GM12872 (cell line): ENCODE measurements around the gene RFTN1.

Source experiments
- TF ChIP-seq, protein P1 (sequence below): IDR thresholded peaks from 3 replicates; pipeline ENCODE4 v1.5.1; 2011; ENCODE audit warnings: low read depth, mild to moderate bottlenecking, low read length, moderate library complexity; ENCODE audit not compliant: insufficient read depth

Gene RFTN1

DNA sequence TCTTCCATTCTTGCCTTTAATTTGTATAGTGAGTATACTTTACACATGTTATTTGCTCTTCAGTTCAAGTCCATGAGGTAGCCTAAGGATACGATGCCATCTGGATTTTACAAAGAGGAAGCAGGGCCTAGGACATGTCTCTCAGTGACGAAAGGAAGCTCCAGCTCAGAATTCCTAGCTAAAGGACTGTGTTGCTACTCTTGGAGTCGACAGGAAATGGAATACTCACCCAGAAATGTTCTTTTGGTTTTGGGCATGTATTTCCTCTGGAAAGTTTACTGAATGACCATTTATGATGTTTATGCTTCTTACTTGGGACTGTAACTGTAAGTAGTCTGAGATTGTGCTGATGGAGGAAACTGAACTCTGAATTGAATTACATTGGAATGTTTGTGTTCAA lies 236.0 kb downstream of the RFTN1 start:
- TF ChIP-seq, protein P1, sequence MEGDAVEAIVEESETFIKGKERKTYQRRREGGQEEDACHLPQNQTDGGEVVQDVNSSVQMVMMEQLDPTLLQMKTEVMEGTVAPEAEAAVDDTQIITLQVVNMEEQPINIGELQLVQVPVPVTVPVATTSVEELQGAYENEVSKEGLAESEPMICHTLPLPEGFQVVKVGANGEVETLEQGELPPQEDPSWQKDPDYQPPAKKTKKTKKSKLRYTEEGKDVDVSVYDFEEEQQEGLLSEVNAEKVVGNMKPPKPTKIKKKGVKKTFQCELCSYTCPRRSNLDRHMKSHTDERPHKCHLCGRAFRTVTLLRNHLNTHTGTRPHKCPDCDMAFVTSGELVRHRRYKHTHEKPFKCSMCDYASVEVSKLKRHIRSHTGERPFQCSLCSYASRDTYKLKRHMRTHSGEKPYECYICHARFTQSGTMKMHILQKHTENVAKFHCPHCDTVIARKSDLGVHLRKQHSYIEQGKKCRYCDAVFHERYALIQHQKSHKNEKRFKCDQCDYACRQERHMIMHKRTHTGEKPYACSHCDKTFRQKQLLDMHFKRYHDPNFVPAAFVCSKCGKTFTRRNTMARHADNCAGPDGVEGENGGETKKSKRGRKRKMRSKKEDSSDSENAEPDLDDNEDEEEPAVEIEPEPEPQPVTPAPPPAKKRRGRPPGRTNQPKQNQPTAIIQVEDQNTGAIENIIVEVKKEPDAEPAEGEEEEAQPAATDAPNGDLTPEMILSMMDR, result no peak

DNA sequence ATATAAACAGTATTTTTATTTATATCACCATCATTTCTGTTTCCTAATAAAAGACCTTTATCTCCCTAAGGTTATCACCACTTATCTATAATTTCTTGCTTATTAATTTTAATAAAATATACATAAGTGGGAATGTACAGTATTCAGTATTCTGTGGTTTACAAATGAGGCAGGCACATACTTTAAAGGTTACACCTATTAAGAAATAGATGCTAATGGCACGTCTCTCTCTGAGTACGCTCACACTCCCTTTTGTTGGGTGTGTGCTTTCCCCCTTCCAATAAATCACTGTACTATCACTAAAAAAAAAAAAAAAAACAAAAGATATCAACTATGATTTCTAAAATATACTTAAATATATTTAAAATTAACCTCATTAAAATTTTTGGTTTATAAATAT lies 239.6 kb downstream of the RFTN1 start:
- TF ChIP-seq, protein P1, result no peak

DNA sequence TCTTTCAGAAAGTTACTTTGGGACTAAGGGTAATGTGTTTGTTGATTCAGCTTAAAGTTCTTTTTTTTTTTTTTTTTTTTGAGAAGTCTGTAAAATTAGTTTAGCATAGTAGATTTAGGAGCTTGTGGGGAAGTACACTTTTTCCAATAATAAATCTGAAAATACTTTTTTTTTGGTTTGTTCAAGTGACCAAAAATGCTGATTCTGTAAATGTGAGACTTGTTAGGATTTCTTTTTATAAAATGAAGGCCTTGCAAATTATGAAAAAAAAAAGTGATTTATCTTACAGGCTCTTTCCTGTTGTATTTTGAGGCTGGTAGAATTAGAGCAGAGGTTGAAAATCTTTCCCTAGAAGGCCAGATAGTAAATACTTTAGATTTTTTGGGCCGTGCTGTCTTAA lies 240.9 kb downstream of the RFTN1 start:
- TF ChIP-seq, protein P1, result no peak

DNA sequence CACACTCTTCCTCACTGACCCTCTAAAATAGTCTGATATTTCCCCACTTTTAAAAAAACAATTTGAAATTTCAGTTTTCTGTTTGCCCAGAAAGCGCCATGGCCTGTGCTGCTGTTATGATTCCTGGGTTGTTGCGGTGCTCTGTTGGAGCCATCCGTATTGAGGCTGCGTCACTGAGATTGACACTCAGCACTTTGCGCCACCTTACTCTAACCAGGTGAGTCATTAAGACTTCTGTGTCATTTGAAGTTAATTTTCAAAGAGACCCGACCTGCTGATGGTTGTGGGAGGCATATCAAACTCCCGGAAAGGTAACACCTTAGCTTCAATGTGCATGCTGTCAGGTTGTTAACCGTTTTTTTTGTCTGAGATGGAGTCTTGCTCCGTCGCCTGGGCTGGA lies 242.6 kb downstream of the RFTN1 start:
- TF ChIP-seq, protein P1, result no peak

DNA sequence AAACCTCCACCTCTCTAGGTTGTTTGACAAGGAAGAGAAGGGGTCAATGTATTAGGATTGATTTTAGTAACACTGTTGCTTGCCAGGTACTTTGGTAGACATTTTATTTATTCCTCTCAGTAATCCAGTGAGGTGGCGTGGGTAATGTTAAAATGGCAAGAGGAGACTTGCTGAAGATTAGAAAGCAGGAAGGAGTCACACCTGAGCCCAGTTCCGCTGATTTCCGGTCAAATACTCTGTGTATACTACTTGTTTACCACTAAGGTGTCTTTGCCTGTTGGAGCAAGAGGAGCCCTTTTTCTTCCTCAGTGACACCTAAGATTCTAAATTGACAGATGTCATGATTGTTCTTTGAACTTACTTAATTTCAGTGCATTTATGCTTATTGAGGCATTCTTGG lies 246.8 kb downstream of the RFTN1 start:
- TF ChIP-seq, protein P1, result no peak
